Measurements from ENCODE around the gene MYPN. TPM values are rescaled to one million over a fixed set of nuclear protein-coding genes. Genes with fewer than 3 reads are reported as not detected.

Gene MYPN
- total and polyA plus RNA-seq, 2 experiments from 2014 or later, result not detected

DNA sequence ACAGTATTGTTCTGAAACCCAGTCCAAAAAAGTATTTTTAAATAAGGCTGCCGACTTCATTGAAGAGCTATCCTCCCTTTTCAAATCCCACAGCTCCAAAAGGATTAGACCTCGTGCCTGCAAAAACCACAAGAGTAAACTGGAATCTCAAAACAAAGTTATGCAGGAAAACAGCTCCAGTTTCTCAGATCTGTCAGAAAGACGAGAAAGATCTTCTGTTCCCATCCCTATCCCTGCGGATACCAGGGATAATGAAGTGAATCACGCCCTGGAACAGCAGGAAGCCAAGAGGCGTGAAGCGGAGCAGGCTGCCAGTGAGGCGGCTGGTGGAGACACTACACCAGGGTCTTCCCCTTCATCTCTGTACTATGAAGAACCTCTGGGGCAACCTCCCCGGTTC, 12.6 kb downstream of the MYPN start:
- H3K36me3 Mint-ChIP-seq (ENCODE audit: low read depth), result no peaks in the 10 kb centered on the region
- Histone ChIP-seq H3K36me3 (ENCODE audit: insufficient read depth) (no peaks in the 10 kb centered on the region), H3K4me2 (no peak overlapping the region), H3K9me2 (ENCODE audit: insufficient read depth) (no peaks in the 10 kb centered on the region; the same call in 1 of the 2 replicates), H3K27me3 (ENCODE audit: insufficient read depth) (no peaks in the 10 kb centered on the region), H3K27ac (ENCODE audit: low read depth) (no peak overlapping the region), H3F3A (replicated peaks; ENCODE audit: low read depth) (no peaks in the 10 kb centered on the region), H3K4me3 (no peak overlapping the region), H2AFZ (peak overlapping the region; percentile 93), H3K4me1 (ENCODE audit: insufficient read depth) (no peaks in the 10 kb centered on the region), H4K20me1 (replicated peaks; ENCODE audit: insufficient read depth) (no peaks in the 10 kb centered on the region), H3K79me2 (replicated peaks; ENCODE audit: insufficient read depth) (no peaks in the 10 kb centered on the region)
- H3K4me1 Mint-ChIP-seq, result no peaks in the 10 kb centered on the region
- no peaks in the 10 kb centered on the region for H3K9me3 Mint-ChIP-seq
- no peak overlapping the region for H3K27ac Mint-ChIP-seq
- no peak overlapping the region for H3K4me3 Mint-ChIP-seq
- DNase-seq (ENCODE audit: low spot score) (no peak), ATAC-seq (peak; percentile 37; the same call in 2 of the 3 replicates)
- no peaks in the 10 kb centered on the region for H3K27me3 Mint-ChIP-seq (ENCODE audit: insufficient read depth, low read depth, poor library complexity)
- TF ChIP-seq JUNB (IDR thresholded peaks at IDR 0.05; ENCODE audit: unreplicated experiment), result no peak

DNA sequence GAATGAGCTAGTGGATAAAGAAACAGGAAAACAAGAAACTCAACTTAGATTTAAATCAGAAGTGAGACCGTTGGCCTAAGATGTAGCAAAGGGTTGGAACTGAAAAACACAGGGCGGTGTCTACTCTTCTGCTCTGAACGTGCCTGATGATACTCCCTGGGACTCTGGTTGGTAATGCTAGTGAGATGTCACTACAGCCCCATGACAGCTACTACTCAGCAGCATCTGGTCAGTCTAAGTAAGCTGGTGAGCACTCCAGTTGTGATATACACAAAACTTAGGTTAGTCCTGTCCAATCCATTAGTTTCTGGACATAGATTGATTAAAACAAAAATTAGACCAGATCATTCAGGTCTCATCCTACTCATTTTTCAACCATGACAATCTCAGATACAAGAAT, 15.4 kb downstream of the MYPN start:
- H3K36me3 Mint-ChIP-seq (ENCODE audit: low read depth), result no peaks in the 10 kb centered on the region
- no peak for TF ChIP-seq ZNF114 (CRISPR knock-in tag; IDR thresholded peaks at IDR 0.05)
- TF ChIP-seq EZH2phosphoT487 (IDR thresholded peaks at IDR 0.05; ENCODE audit: unreplicated experiment), result no peak
- no peak for TF ChIP-seq CREB1 (CRISPR knock-in tag; IDR thresholded peaks at IDR 0.05; ENCODE audit: low read depth)
- TF ChIP-seq, protein P1, sequence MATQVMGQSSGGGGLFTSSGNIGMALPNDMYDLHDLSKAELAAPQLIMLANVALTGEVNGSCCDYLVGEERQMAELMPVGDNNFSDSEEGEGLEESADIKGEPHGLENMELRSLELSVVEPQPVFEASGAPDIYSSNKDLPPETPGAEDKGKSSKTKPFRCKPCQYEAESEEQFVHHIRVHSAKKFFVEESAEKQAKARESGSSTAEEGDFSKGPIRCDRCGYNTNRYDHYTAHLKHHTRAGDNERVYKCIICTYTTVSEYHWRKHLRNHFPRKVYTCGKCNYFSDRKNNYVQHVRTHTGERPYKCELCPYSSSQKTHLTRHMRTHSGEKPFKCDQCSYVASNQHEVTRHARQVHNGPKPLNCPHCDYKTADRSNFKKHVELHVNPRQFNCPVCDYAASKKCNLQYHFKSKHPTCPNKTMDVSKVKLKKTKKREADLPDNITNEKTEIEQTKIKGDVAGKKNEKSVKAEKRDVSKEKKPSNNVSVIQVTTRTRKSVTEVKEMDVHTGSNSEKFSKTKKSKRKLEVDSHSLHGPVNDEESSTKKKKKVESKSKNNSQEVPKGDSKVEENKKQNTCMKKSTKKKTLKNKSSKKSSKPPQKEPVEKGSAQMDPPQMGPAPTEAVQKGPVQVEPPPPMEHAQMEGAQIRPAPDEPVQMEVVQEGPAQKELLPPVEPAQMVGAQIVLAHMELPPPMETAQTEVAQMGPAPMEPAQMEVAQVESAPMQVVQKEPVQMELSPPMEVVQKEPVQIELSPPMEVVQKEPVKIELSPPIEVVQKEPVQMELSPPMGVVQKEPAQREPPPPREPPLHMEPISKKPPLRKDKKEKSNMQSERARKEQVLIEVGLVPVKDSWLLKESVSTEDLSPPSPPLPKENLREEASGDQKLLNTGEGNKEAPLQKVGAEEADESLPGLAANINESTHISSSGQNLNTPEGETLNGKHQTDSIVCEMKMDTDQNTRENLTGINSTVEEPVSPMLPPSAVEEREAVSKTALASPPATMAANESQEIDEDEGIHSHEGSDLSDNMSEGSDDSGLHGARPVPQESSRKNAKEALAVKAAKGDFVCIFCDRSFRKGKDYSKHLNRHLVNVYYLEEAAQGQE (IDR thresholded peaks at IDR 0.05; ENCODE audit: unreplicated experiment), result no peak
- no peak for TF ChIP-seq STAT1 (IDR thresholded peaks at IDR 0.05; ENCODE audit: unreplicated experiment)
- no peak for TF ChIP-seq ZNF331 (CRISPR knock-in tag; IDR thresholded peaks at IDR 0.05; ENCODE audit: low read depth)
- no peak for TF ChIP-seq JUNB (IDR thresholded peaks at IDR 0.05; ENCODE audit: unreplicated experiment)
- no peak for TF ChIP-seq POLR2AphosphoS5 (IDR thresholded peaks at IDR 0.05; ENCODE audit: low read depth)
- TF ChIP-seq EZH2 (IDR thresholded peaks at IDR 0.05; ENCODE audit: low read depth, unreplicated experiment), result no peak
- TF ChIP-seq, protein P2, sequence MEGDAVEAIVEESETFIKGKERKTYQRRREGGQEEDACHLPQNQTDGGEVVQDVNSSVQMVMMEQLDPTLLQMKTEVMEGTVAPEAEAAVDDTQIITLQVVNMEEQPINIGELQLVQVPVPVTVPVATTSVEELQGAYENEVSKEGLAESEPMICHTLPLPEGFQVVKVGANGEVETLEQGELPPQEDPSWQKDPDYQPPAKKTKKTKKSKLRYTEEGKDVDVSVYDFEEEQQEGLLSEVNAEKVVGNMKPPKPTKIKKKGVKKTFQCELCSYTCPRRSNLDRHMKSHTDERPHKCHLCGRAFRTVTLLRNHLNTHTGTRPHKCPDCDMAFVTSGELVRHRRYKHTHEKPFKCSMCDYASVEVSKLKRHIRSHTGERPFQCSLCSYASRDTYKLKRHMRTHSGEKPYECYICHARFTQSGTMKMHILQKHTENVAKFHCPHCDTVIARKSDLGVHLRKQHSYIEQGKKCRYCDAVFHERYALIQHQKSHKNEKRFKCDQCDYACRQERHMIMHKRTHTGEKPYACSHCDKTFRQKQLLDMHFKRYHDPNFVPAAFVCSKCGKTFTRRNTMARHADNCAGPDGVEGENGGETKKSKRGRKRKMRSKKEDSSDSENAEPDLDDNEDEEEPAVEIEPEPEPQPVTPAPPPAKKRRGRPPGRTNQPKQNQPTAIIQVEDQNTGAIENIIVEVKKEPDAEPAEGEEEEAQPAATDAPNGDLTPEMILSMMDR (conservative IDR thresholded peaks at IDR 0.05; ENCODE audit: low read depth in 2 of 2), result no peak
- TF ChIP-seq, protein P3, sequence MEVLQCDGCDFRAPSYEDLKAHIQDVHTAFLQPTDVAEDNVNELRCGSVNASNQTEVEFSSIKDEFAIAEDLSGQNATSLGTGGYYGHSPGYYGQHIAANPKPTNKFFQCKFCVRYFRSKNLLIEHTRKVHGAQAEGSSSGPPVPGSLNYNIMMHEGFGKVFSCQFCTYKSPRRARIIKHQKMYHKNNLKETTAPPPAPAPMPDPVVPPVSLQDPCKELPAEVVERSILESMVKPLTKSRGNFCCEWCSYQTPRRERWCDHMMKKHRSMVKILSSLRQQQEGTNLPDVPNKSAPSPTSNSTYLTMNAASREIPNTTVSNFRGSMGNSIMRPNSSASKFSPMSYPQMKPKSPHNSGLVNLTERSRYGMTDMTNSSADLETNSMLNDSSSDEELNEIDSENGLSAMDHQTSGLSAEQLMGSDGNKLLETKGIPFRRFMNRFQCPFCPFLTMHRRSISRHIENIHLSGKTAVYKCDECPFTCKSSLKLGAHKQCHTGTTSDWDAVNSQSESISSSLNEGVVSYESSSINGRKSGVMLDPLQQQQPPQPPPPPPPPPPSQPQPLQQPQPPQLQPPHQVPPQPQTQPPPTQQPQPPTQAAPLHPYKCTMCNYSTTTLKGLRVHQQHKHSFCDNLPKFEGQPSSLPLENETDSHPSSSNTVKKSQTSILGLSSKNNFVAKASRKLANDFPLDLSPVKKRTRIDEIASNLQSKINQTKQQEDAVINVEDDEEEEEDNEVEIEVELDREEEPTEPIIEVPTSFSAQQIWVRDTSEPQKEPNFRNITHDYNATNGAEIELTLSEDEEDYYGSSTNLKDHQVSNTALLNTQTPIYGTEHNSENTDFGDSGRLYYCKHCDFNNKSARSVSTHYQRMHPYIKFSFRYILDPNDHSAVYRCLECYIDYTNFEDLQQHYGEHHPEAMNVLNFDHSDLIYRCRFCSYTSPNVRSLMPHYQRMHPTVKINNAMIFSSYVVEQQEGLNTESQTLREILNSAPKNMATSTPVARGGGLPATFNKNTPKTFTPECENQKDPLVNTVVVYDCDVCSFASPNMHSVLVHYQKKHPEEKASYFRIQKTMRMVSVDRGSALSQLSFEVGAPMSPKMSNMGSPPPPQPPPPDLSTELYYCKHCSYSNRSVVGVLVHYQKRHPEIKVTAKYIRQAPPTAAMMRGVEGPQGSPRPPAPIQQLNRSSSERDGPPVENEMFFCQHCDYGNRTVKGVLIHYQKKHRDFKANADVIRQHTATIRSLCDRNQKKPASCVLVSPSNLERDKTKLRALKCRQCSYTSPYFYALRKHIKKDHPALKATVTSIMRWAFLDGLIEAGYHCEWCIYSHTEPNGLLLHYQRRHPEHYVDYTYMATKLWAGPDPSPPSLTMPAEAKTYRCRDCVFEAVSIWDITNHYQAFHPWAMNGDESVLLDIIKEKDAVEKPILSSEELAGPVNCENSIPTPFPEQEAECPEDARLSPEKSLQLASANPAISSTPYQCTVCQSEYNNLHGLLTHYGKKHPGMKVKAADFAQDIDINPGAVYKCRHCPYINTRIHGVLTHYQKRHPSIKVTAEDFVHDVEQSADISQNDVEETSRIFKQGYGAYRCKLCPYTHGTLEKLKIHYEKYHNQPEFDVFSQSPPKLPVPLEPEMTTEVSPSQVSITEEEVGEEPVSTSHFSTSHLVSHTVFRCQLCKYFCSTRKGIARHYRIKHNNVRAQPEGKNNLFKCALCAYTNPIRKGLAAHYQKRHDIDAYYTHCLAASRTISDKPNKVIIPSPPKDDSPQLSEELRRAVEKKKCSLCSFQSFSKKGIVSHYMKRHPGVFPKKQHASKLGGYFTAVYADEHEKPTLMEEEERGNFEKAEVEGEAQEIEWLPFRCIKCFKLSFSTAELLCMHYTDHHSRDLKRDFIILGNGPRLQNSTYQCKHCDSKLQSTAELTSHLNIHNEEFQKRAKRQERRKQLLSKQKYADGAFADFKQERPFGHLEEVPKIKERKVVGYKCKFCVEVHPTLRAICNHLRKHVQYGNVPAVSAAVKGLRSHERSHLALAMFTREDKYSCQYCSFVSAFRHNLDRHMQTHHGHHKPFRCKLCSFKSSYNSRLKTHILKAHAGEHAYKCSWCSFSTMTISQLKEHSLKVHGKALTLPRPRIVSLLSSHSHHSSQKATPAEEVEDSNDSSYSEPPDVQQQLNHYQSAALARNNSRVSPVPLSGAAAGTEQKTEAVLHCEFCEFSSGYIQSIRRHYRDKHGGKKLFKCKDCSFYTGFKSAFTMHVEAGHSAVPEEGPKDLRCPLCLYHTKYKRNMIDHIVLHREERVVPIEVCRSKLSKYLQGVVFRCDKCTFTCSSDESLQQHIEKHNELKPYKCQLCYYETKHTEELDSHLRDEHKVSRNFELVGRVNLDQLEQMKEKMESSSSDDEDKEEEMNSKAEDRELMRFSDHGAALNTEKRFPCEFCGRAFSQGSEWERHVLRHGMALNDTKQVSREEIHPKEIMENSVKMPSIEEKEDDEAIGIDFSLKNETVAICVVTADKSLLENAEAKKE (CRISPR knock-in tag; IDR thresholded peaks at IDR 0.05), result no peak
- TF ChIP-seq NANOG (IDR thresholded peaks at IDR 0.05; ENCODE audit: borderline replicate concordance), result no peak

More for the DNA sequence above, 15.4 kb downstream of the MYPN start:
- H3K4me1 Mint-ChIP-seq, result no peaks in the 10 kb centered on the region
- H3F3A ChIP-seq (replicated peaks; ENCODE audit: low read depth), result no peaks in the 10 kb centered on the region
- no peak for ATAC-seq
- no peak overlapping the region for H3K4me3 ChIP-seq
- no peaks in the 10 kb centered on the region for H3K9me3 Mint-ChIP-seq
- no peaks in the 10 kb centered on the region for H4K20me1 ChIP-seq (replicated peaks; ENCODE audit: insufficient read depth)
- H3K4me1 ChIP-seq (ENCODE audit: insufficient read depth), result no peaks in the 10 kb centered on the region
- H3K4me2 ChIP-seq, result no peak overlapping the region
- H3K36me3 ChIP-seq (ENCODE audit: insufficient read depth), result no peaks in the 10 kb centered on the region
- H3K27ac Mint-ChIP-seq, result no peak overlapping the region
- H3K79me2 ChIP-seq (replicated peaks; ENCODE audit: insufficient read depth), result no peaks in the 10 kb centered on the region
- no peak overlapping the region for H3K4me3 Mint-ChIP-seq
- no peaks in the 10 kb centered on the region for H3K27me3 Mint-ChIP-seq (ENCODE audit: insufficient read depth, low read depth, poor library complexity)
- H2AFZ ChIP-seq, result peak overlapping the region; percentile 28; the same call in 1 of the 2 replicates
- DNase-seq (ENCODE audit: low spot score), result no peak
- no peaks in the 10 kb centered on the region for H3K27me3 ChIP-seq (ENCODE audit: insufficient read depth)
- no peak overlapping the region for H3K27ac ChIP-seq (ENCODE audit: low read depth)
- no peaks in the 10 kb centered on the region; the same call in 1 of the 2 replicates for H3K9me2 ChIP-seq (ENCODE audit: insufficient read depth)
